ENCODE measurements around the gene VTI1A. TPM values are rescaled to one million over a fixed set of nuclear protein-coding genes. Genes with fewer than 3 reads are reported as not detected.

Gene VTI1A
- total and polyA plus RNA-seq, 4 donors: 5.5 to 26.9 (median 13.1) TPM

GRCh38 chr10:112407696-112408095 is 39.3 kb upstream of the VTI1A start:
- Histone ChIP-seq H3K9me3 (ENCODE audit: control insufficient read depth in 4 of 4, low read length in 3 of 4) (no peaks in the 10 kb centered on the region), H3K4me1 (ENCODE audit: control insufficient read depth in 4 of 4, insufficient read depth in 4 of 4, low read length in 3 of 4) (peaks cover 0 to 2% (median under 1%) of the 10 kb centered on the region in 4 donors), H3K27ac (ENCODE audit: low read depth in 1 of 2, low read length in 2 of 2) (no peak overlapping the region), H3K27me3 (ENCODE audit: control insufficient read depth in 4 of 4, insufficient read depth in 4 of 4, low read length in 3 of 4) (no peaks in the 10 kb centered on the region), H3K9ac (ENCODE audit: low read depth in 1 of 2, low read length in 2 of 2) (no peak overlapping the region), H3K36me3 (ENCODE audit: control insufficient read depth in 4 of 4, insufficient read depth in 3 of 4, low read depth in 1 of 4, low read length in 3 of 4) (peaks cover 5 to 83% (median 78%) of the 10 kb centered on the region in 4 donors), H3K4me3 (ENCODE audit: low read depth in 1 of 3, low read length in 3 of 3) (no peak overlapping the region)
- no peak for DNase-seq (ENCODE audit: low spot score)
- TF ChIP-seq YY1 (IDR thresholded peaks at IDR 0.05) (no peak), TAF1 (conservative IDR thresholded peaks at IDR 0.05) (no peak), JUND (IDR thresholded peaks at IDR 0.05) (no peak), HNF4A (conservative IDR thresholded peaks at IDR 0.05) (no peak), NR2F2 (IDR thresholded peaks at IDR 0.05) (no peak), HNF4G (IDR thresholded peaks at IDR 0.05) (no peak)
- TF ChIP-seq, protein P1, sequence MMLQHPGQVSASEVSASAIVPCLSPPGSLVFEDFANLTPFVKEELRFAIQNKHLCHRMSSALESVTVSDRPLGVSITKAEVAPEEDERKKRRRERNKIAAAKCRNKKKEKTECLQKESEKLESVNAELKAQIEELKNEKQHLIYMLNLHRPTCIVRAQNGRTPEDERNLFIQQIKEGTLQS (IDR thresholded peaks at IDR 0.05): no peak
- TF ChIP-seq, protein P2, sequence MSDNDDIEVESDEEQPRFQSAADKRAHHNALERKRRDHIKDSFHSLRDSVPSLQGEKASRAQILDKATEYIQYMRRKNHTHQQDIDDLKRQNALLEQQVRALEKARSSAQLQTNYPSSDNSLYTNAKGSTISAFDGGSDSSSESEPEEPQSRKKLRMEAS (IDR thresholded peaks at IDR 0.05): no peak
- WGBS: 90% methylated on average over 1 of the region's 1 CpG

DNA sequence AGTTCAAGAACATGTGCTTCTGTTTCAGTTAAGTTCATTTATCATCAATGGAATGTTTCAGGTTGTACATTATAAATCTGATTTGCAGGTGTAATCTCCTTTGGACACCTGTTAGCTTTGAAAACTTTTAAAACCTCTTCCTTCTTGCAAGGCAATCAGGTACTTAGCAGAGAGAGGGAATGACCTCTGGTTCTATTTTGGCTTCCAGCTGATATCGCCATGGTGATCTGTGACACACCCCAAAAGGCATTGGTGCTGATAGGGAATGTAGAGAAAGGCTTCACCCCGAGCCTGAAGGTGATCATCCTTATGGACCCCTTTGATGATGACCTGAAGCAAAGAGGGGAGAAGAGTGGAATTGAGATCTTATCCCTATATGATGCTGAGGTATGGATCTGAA is 37.7 kb upstream of the VTI1A start:
- no peak overlapping the region for H3K27ac ChIP-seq (ENCODE audit: low read depth in 1 of 2, low read length in 2 of 2)
- H3K9ac ChIP-seq (ENCODE audit: low read depth in 1 of 2, low read length in 2 of 2): no peak overlapping the region
- H3K27me3 ChIP-seq (ENCODE audit: control insufficient read depth in 4 of 4, insufficient read depth in 4 of 4, low read length in 3 of 4): no peaks in the 10 kb centered on the region
- DNase-seq (ENCODE audit: low spot score): no peak
- no peak overlapping the region for H3K4me3 ChIP-seq (ENCODE audit: low read depth in 1 of 3, low read length in 3 of 3)
- H3K4me1 ChIP-seq (ENCODE audit: control insufficient read depth in 4 of 4, insufficient read depth in 4 of 4, low read length in 3 of 4): no peaks in the 10 kb centered on the region
- H3K9me3 ChIP-seq (ENCODE audit: control insufficient read depth in 4 of 4, low read length in 3 of 4): no peaks in the 10 kb centered on the region
- TF ChIP-seq, protein P2 (IDR thresholded peaks at IDR 0.05): no peak
- TF ChIP-seq GABPA (IDR thresholded peaks at IDR 0.05 in 1 of 2, conservative IDR thresholded peaks at IDR 0.05 in 1 of 2) (no peak), TAF1 (conservative IDR thresholded peaks at IDR 0.05) (no peak), HNF4G (IDR thresholded peaks at IDR 0.05) (no peak), NR2F2 (IDR thresholded peaks at IDR 0.05) (no peak), RAD21 (IDR thresholded peaks at IDR 0.05) (no peak), RXRA (IDR thresholded peaks at IDR 0.05) (no peak)
- TF ChIP-seq, protein P1 (IDR thresholded peaks at IDR 0.05): no peak
- TF ChIP-seq, protein P3, sequence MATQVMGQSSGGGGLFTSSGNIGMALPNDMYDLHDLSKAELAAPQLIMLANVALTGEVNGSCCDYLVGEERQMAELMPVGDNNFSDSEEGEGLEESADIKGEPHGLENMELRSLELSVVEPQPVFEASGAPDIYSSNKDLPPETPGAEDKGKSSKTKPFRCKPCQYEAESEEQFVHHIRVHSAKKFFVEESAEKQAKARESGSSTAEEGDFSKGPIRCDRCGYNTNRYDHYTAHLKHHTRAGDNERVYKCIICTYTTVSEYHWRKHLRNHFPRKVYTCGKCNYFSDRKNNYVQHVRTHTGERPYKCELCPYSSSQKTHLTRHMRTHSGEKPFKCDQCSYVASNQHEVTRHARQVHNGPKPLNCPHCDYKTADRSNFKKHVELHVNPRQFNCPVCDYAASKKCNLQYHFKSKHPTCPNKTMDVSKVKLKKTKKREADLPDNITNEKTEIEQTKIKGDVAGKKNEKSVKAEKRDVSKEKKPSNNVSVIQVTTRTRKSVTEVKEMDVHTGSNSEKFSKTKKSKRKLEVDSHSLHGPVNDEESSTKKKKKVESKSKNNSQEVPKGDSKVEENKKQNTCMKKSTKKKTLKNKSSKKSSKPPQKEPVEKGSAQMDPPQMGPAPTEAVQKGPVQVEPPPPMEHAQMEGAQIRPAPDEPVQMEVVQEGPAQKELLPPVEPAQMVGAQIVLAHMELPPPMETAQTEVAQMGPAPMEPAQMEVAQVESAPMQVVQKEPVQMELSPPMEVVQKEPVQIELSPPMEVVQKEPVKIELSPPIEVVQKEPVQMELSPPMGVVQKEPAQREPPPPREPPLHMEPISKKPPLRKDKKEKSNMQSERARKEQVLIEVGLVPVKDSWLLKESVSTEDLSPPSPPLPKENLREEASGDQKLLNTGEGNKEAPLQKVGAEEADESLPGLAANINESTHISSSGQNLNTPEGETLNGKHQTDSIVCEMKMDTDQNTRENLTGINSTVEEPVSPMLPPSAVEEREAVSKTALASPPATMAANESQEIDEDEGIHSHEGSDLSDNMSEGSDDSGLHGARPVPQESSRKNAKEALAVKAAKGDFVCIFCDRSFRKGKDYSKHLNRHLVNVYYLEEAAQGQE (IDR thresholded peaks at IDR 0.05): no peak
- peaks cover 9 to 80% (median 78%) of the 10 kb centered on the region in 4 donors for H3K36me3 ChIP-seq (ENCODE audit: control insufficient read depth in 4 of 4, insufficient read depth in 3 of 4, low read depth in 1 of 4, low read length in 3 of 4)
- WGBS: 82% methylated on average over 2 of the region's 2 CpGs

DNA sequence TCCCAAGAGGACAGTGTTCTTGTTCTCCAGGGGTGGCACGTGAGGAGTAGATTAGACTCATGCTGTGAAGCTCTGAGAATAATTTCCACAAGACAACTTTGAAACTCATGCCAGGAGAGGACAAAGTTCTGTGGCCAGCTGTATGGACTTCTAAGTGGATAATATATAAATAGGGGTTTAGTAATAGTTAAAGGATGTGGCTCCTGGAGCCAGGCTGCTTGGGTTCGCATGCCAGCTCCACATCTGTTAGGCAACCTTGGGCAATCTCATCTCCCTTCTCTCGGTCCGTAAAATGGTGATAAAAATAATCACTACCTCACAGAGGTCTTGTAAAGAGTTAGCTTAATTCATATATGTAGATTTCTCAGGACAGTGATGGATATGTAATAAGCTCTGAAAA is 37.3 kb upstream of the VTI1A start:
- 83% methylated on average over 4 of the region's 4 CpGs for WGBS
- H3K27ac ChIP-seq (ENCODE audit: low read depth in 1 of 2, low read length in 2 of 2): no peak overlapping the region
- H3K9me3 ChIP-seq (ENCODE audit: control insufficient read depth in 4 of 4, low read length in 3 of 4): no peaks in the 10 kb centered on the region

More for the DNA sequence above, 37.3 kb upstream of the VTI1A start:
- Histone ChIP-seq H3K9ac (ENCODE audit: low read depth in 1 of 2, low read length in 2 of 2) (no peak overlapping the region), H3K4me1 (ENCODE audit: control insufficient read depth in 4 of 4, insufficient read depth in 4 of 4, low read length in 3 of 4) (no peaks in the 10 kb centered on the region), H3K36me3 (ENCODE audit: control insufficient read depth in 4 of 4, insufficient read depth in 3 of 4, low read depth in 1 of 4, low read length in 3 of 4) (peaks cover 9 to 79% (median 76%) of the 10 kb centered on the region in 4 donors), H3K27me3 (ENCODE audit: control insufficient read depth in 4 of 4, insufficient read depth in 4 of 4, low read length in 3 of 4) (no peaks in the 10 kb centered on the region), H3K4me3 (ENCODE audit: low read depth in 1 of 3, low read length in 3 of 3) (no peak overlapping the region)
- TF ChIP-seq FOXA2 (IDR thresholded peaks at IDR 0.05) (no peak), JUND (IDR thresholded peaks at IDR 0.05) (no peak), RAD21 (IDR thresholded peaks at IDR 0.05) (no peak), ZBTB33 (IDR thresholded peaks at IDR 0.05) (no peak)
- TF ChIP-seq, protein P1 (IDR thresholded peaks at IDR 0.05): no peak
- TF ChIP-seq, protein P3 (IDR thresholded peaks at IDR 0.05): no peak
- DNase-seq (ENCODE audit: low spot score): no peak

All from liver (tissue), 9 donors.